Spleen (tissue), 7 donors: Measurements from ENCODE around the gene GPR89B.
"Not testable (repeated sequence)": the region's sequence is repeated elsewhere in the genome, so short reads cannot be mapped to it uniquely, and the experiment has no call there.

Experiments
- CTCF ChIP-seq, 11 experiments: fragments of 200-600 bp in 7 of 11; fragments of 450-650 bp in 4 of 11; sonication (generic) in 4 of 11; IDR thresholded peaks in 8 of 11; conservative IDR thresholded peaks in 3 of 11; 1 replicate in 7 of 11; 2 replicates in 4 of 11; pipeline versions ENCODE4 v1.4.0 to v1.8.0; 2016 to 2021; ENCODE audit warnings: antibody characterized with exemption in 11 of 11, inconsistent platforms in 4 of 11, mild to moderate bottlenecking in 1 of 11
- POLR2A ChIP-seq, 3 donors: fragments of 450-650 bp; IDR thresholded peaks; one replicate each; pipeline ENCODE4 v1.5.1; 2017; ENCODE audit warnings: antibody characterized with exemption in 3 of 3, mild to moderate bottlenecking in 1 of 3
- donor health status: DM: no; HTN: no; CAD: no; lungs with moderate emphysema.
- donor health status: DM: no; HTN: no; CAD: no.
- donor health status: DM: no; HTN: no; CAD: no.

GRCh38 chr1:147927689-147928088 is 531 bp upstream of the GPR89B start:
- TF ChIP-seq CTCF (IDR thresholded peaks at IDR 0.05 in 8 of 11, conservative IDR thresholded peaks at IDR 0.05 in 3 of 11); POLR2A (IDR thresholded peaks at IDR 0.05): not testable (repeated sequence)
